H1 (cell line): Measurements from ENCODE around the gene FAIM2. TPM values are rescaled to one million over a fixed set of nuclear protein-coding genes. Genes with fewer than 3 reads are reported as not detected.

Experiments used
- CTCF ChIA-PET: fragments of 300-600 bp; sonication (Branson Sonifier 250); formaldehyde crosslinking; loops from one replicate; lab custom pipeline; 2021; ENCODE audit not compliant: partially characterized antibody; lab: Charles Lee
- POLR2A ChIA-PET: fragments of 300-600 bp; sonication (Branson Sonifier 250); formaldehyde crosslinking; loops from one replicate; lab custom pipeline; 2021; ENCODE audit warnings: inconsistent platforms; ENCODE audit not compliant: partially characterized antibody; lab: Charles Lee
- DNase-seq, 2 experiments: peaks; one replicate each; pipeline versions ENCODE4 v3.0.0 to v3.0.0-alpha.2; 2010 to 2022; ENCODE audit warnings: low spot score in 2 of 2, low read depth in 1 of 2, mixed read lengths in 1 of 2
- FAIRE-seq: peaks from 2 replicates; lab custom pipeline; 2011; peaks lifted over from hg19 to GRCh38; lab: Jason Lieb, UNC
- H2AFZ ChIP-seq: 2 replicates; pipeline ENCODE4 v1.8.1; 2012; ENCODE audit warnings: low read length, inconsistent platforms
- H2AK5ac ChIP-seq: 2 replicates; pipeline ENCODE4 v1.6.1; 2013; ENCODE audit warnings: low read depth, low read length
- H2BK120ac ChIP-seq: replicated peaks from 2 replicates; pipeline ENCODE3; 2013; ENCODE audit warnings: low read depth, low read length, inconsistent platforms
- H2BK12ac ChIP-seq: 2 replicates; pipeline ENCODE4 v1.6.1; 2013; ENCODE audit warnings: low read depth, low read length
- H2BK15ac ChIP-seq: 2 replicates; pipeline ENCODE4 v1.6.1; 2013; ENCODE audit warnings: low read length
- H2BK20ac ChIP-seq: 2 replicates; pipeline ENCODE4 v1.6.1; 2013; ENCODE audit warnings: low read length
- H2BK5ac ChIP-seq: 2 replicates; pipeline ENCODE4 v1.6.1; 2013; ENCODE audit warnings: low read depth, low read length
- H3K14ac ChIP-seq: 2 replicates; pipeline ENCODE4 v1.6.1; 2013; ENCODE audit warnings: inconsistent platforms; ENCODE audit not compliant: insufficient read length
- H3K18ac ChIP-seq: 2 replicates; pipeline ENCODE4 v1.6.1; 2013; ENCODE audit warnings: low read length; ENCODE audit errors: extremely low read depth
- H3K23ac ChIP-seq: 2 replicates; pipeline ENCODE4 v1.6.1; 2013; ENCODE audit warnings: inconsistent platforms; ENCODE audit not compliant: insufficient read length
- H3K23me2 ChIP-seq: 2 replicates; pipeline ENCODE4 v1.6.1; 2013; ENCODE audit warnings: low read depth, low read length
- H3K27ac ChIP-seq: 2 replicates; pipeline ENCODE4 v1.6.1; 2011; ENCODE audit warnings: low read depth, low read length, inconsistent platforms
- H3K27me3 ChIP-seq, 4 experiments: replicated peaks in 1 of 4; 1 replicate in 1 of 4; 2 replicates in 3 of 4; pipeline versions ENCODE4 v1.6.1 to v1.8.1; 2011 to 2013; ENCODE audit warnings: low read length in 3 of 4, mild to moderate bottlenecking in 3 of 4, inconsistent platforms in 2 of 4, mixed read lengths in 2 of 4, moderate library complexity in 1 of 4; ENCODE audit not compliant: control insufficient read depth in 3 of 4, insufficient read depth in 3 of 4; ENCODE audit errors: extremely low read depth in 1 of 4
- H3K36me3 ChIP-seq, 4 experiments: 2 replicates each; pipeline versions ENCODE4 v1.6.1 to v1.8.1; 2011 to 2013; ENCODE audit warnings: mild to moderate bottlenecking in 4 of 4, low read length in 3 of 4, moderate library complexity in 2 of 4, control low read depth in 1 of 4, inconsistent platforms in 1 of 4; ENCODE audit not compliant: insufficient read depth in 4 of 4, control insufficient read depth in 2 of 4
- H3K4ac ChIP-seq: replicated peaks from 2 replicates; pipeline ENCODE3; 2013; ENCODE audit warnings: low read length, low read depth, mixed read lengths, inconsistent platforms; ENCODE audit not compliant: insufficient read length
- H3K4me1 ChIP-seq, 4 experiments: replicated peaks in 1 of 4; 1 replicate in 1 of 4; 2 replicates in 3 of 4; pipeline versions ENCODE4 v1.6.1 to v1.8.1; 2011 to 2013; ENCODE audit warnings: low read length in 3 of 4, inconsistent platforms in 2 of 4, mixed read lengths in 1 of 4; ENCODE audit not compliant: insufficient read depth in 4 of 4, control insufficient read depth in 3 of 4
- H3K4me2 ChIP-seq, 2 experiments: 2 replicates each; pipeline versions ENCODE4 v1.6.1 to v1.8.1; 2011 to 2013; ENCODE audit warnings: low read depth in 2 of 2, low read length in 2 of 2, control low read depth in 1 of 2, inconsistent platforms in 1 of 2, mild to moderate bottlenecking in 1 of 2; ENCODE audit not compliant: insufficient read depth in 1 of 2
- H3K4me3 ChIP-seq, 4 experiments: fragments of 200-600, 300-600 bp in 1 of 4; sonication (generic), shearing (Covaris generic), sonication (Bioruptor Twin) in 1 of 4; 2 replicates each; pipeline versions ENCODE4 v1.5.1 to v1.8.1; 2011 to 2016; ENCODE audit warnings: low read length in 4 of 4, low read depth in 3 of 4, control low read depth in 2 of 4, inconsistent platforms in 2 of 4, mild to moderate bottlenecking in 2 of 4, mixed read lengths in 1 of 4, moderate library complexity in 1 of 4; ENCODE audit not compliant: insufficient read depth in 2 of 4; ENCODE audit errors: extremely low read depth in 1 of 4
- H3K56ac ChIP-seq: replicated peaks from 2 replicates; pipeline ENCODE3; 2013; ENCODE audit warnings: low read depth, mild to moderate bottlenecking, mixed read lengths, low read length, inconsistent platforms; ENCODE audit not compliant: insufficient read length
- H3K79me1 ChIP-seq: 2 replicates; pipeline ENCODE4 v1.6.1; 2013; ENCODE audit warnings: low read depth, low read length, control low read depth
- H3K79me2 ChIP-seq, 2 experiments: 2 replicates each; pipeline versions ENCODE4 v1.6.1 to v1.8.1; 2012 to 2013; ENCODE audit warnings: low read length in 2 of 2, mild to moderate bottlenecking in 2 of 2, inconsistent platforms in 1 of 2; ENCODE audit not compliant: insufficient read depth in 2 of 2, control insufficient read depth in 1 of 2
- H3K9ac ChIP-seq, 4 experiments: replicated peaks in 1 of 4; 1 replicate in 1 of 4; 2 replicates in 3 of 4; pipeline versions ENCODE4 v1.6.1 to v1.8.1; 2011 to 2013; ENCODE audit warnings: low read depth in 3 of 4, low read length in 3 of 4, control low read depth in 2 of 4, mild to moderate bottlenecking in 2 of 4, moderate library complexity in 2 of 4, inconsistent platforms in 1 of 4; ENCODE audit errors: extremely low read depth in 1 of 4
- H3K9me3 ChIP-seq, 2 experiments: 2 replicates each; pipeline versions ENCODE4 v1.6.1 to v1.8.1; 2012 to 2013; ENCODE audit warnings: mild to moderate bottlenecking in 2 of 2, moderate library complexity in 2 of 2, control low read depth in 1 of 2, inconsistent platforms in 1 of 2, low read depth in 1 of 2, low read length in 1 of 2, mixed read lengths in 1 of 2; ENCODE audit not compliant: insufficient read depth in 2 of 2
- H4K20me1 ChIP-seq, 2 experiments: replicated peaks in 1 of 2; 2 replicates each; pipeline versions ENCODE3 to v1.8.1; 2011 to 2013; ENCODE audit warnings: inconsistent platforms in 2 of 2, low read length in 2 of 2, mild to moderate bottlenecking in 1 of 2; ENCODE audit not compliant: insufficient read depth in 2 of 2, control insufficient read depth in 1 of 2
- H4K5ac ChIP-seq: 2 replicates; pipeline ENCODE4 v1.6.1; 2013; ENCODE audit warnings: low read length, low read depth, mixed read lengths, inconsistent platforms; ENCODE audit not compliant: insufficient read length
- H4K8ac ChIP-seq: 2 replicates; pipeline ENCODE4 v1.8.0; 2013; ENCODE audit warnings: mild to moderate bottlenecking, moderate library complexity, low read length, inconsistent platforms; ENCODE audit not compliant: insufficient read depth; ENCODE audit errors: extremely low read depth
- H4K91ac ChIP-seq: replicated peaks from 2 replicates; pipeline ENCODE3; 2013; ENCODE audit warnings: low read length, mixed read lengths, inconsistent platforms; ENCODE audit not compliant: insufficient read length
- BCL11A ChIP-seq, 2 experiments: IDR thresholded peaks; one replicate each; pipeline ENCODE4 v1.6.1; 2011; ENCODE audit warnings: low read depth in 2 of 2, low read length in 2 of 2, mild to moderate bottlenecking in 2 of 2
- CHD1 ChIP-seq: IDR thresholded peaks from 2 replicates; pipeline ENCODE4 v1.6.1; 2012; ENCODE audit warnings: low read depth, low read length, improper control_type of control experiment
- CREB1 ChIP-seq: IDR thresholded peaks from 2 replicates; pipeline ENCODE4 v1.6.1; 2012; ENCODE audit warnings: inconsistent platforms
- EGR1 ChIP-seq: IDR thresholded peaks from 2 replicates; pipeline ENCODE4 v1.6.1; 2011; ENCODE audit warnings: low read depth, low read length, borderline replicate concordance
- HDAC6 ChIP-seq: IDR thresholded peaks from one replicate; pipeline ENCODE4 v1.7.1; 2012; ENCODE audit warnings: low read depth, mild to moderate bottlenecking, inconsistent platforms, low read length, moderate library complexity
- KDM4A ChIP-seq: IDR thresholded peaks from one replicate; pipeline ENCODE4 v1.7.1; 2012; ENCODE audit warnings: low read depth, mild to moderate bottlenecking, moderate library complexity, low read length, inconsistent platforms; ENCODE audit not compliant: severe bottlenecking
- RAD21 ChIP-seq, 2 experiments: IDR thresholded peaks in 1 of 2; conservative IDR thresholded peaks in 1 of 2; 2 replicates each; pipeline ENCODE4 v1.6.1; 2011; ENCODE audit warnings: low read depth in 2 of 2, low read length in 2 of 2, improper control_type of control experiment in 1 of 2, inconsistent platforms in 1 of 2, mild to moderate bottlenecking in 1 of 2, moderate library complexity in 1 of 2
- RFX5 ChIP-seq: IDR thresholded peaks from 2 replicates; pipeline ENCODE4 v1.6.1; 2011; ENCODE audit warnings: low read depth, low read length, improper control_type of control experiment, borderline replicate concordance
- RNF2 ChIP-seq: fragments of 200-900, 300-1000 bp; sonication (generic); IDR thresholded peaks from 2 replicates; pipeline ENCODE4 v1.7.1; 2016; ENCODE audit warnings: borderline replicate concordance, low read depth, mild to moderate bottlenecking, antibody characterized with exemption, low read length; ENCODE audit not compliant: poor library complexity, severe bottlenecking; ENCODE audit errors: missing control alignments
- TBP ChIP-seq: IDR thresholded peaks from 2 replicates; pipeline ENCODE4 v1.6.1; 2011; ENCODE audit warnings: low read depth, low read length, improper control_type of control experiment
- TEAD4 ChIP-seq: IDR thresholded peaks from 2 replicates; pipeline ENCODE4 v1.6.1; 2012; ENCODE audit warnings: low read depth, low read length, inconsistent platforms, mixed read lengths
- ZNF274 ChIP-seq: IDR thresholded peaks from 2 replicates; pipeline ENCODE4 v1.7.0; 2012; ENCODE audit warnings: low read length, borderline replicate concordance; ENCODE audit errors: extremely low read depth
- WGBS, 2 experiments: shearing (Covaris generic) in 1 of 2; methylation state at CpG; one replicate each; pipeline versions ENCODE4 v1.1.6 to v1.1.7; 2013 to 2015; ENCODE audit warnings: low lambda C conversion rate in 2 of 2, mixed read lengths in 2 of 2, inconsistent platforms in 1 of 2, low coverage in 1 of 2, missing lambda C conversion rate in 1 of 2; ENCODE audit not compliant: insufficient replicate concordance in 2 of 2, insufficient coverage in 1 of 2, insufficient read length in 1 of 2; ENCODE audit errors: extremely low coverage in 1 of 2, missing lambda C conversion rate in 1 of 2; 5-methylcytosine and 5-hydroxymethylcytosine counted together
- polyA plus RNA-seq, 7 experiments: library from polyadenylated mRNA; depleted of rRNA in 3 of 7; stranded (reverse) in 5 of 7; unstranded in 2 of 7; fragments of >200 nt in 5 of 7; fragments of 200-250 nt in 2 of 7; gene quantifications; 1 replicate in 5 of 7; 2 replicates in 1 of 7; 4 replicates in 1 of 7; pipeline versions ENCODE4 v1.2.1 to v1.2.3, GENCODE V29; 2011 to 2013; ENCODE audit warnings: missing spikeins in 2 of 7, mixed read lengths in 2 of 7
- total RNA-seq: library from RNA; stranded (reverse); fragmentation: NEBNext Ultra II Directional; extraction: Animal tissue kit (Norgen Biotek cat#: 25700); gene quantifications from 2 replicates; pipeline ENCODE4 v1.2.1, GENCODE V29; 2021
- TF ChIP-seq, protein P1 (sequence below): IDR thresholded peaks from 2 replicates; pipeline ENCODE4 v1.6.1; 2011; ENCODE audit warnings: low read length, improper control_type of control experiment

FAIM2 gene
- total and polyA plus RNA-seq, 2 of the 8 experiments (the other 6 are each of a cell fraction or from before 2014, with no cell fraction given): 0.89 to 1.3 TPM

DNA sequence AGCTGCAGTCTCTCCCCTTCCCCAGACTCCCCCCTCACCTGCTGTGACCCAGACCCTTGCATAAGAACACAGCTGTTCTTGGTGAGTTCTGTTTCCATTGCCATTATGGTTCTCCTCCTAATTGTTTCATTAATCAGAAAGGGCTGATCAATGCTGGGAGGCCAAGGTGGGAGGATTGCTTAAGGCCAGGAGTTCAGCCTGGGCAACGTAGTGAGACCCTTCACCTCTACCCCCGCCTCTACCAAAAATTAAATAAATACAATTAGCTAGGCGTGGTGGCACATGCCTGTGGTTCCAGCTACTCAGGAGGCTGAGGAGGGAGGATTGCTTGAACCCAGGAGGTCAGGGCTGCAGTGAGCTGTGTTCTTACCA is 17.2 kb upstream of the FAIM2 start:
- Histone ChIP-seq H2BK15ac (no peak overlapping the region), H2BK20ac (no peak overlapping the region), H4K20me1 (peaks cover 0 to 2% of the 10 kb centered on the region in 2 experiments), H3K9ac (no peak overlapping the region), H3K23ac (no peak overlapping the region), H3K56ac (no peak overlapping the region), H4K91ac (no peak overlapping the region), H3K27me3 (no peaks in the 10 kb centered on the region), H3K4me1 (no peaks in the 10 kb centered on the region; a peak in 1 of 7 replicates), H2BK120ac (no peak overlapping the region), H2BK5ac (no peak overlapping the region), H3K36me3 (no peaks in the 10 kb centered on the region), H3K23me2 (0 out of 2 replicates have a peak, but pooled peaks cover 2% of the 10 kb centered on the region), H4K5ac (no peak overlapping the region), H3K79me2 (no peaks in the 10 kb centered on the region), H3K4me3 (no peak overlapping the region), H3K79me1 (0 out of 2 replicates have a peak, but pooled peaks cover 2% of the 10 kb centered on the region), H3K9me3 (no peaks in the 10 kb centered on the region), H3K18ac (no peak overlapping the region), H2BK12ac (no peak overlapping the region), H4K8ac (no peak overlapping the region), H3K4ac (no peak overlapping the region), H3K27ac (no peak overlapping the region), H3K14ac (no peak overlapping the region), H2AFZ (no peak overlapping the region), H2AK5ac (no peak overlapping the region), H3K4me2 (no peak overlapping the region)
- ChIA-PET CTCF (interaction anchor here (0.5 to 1.2 kb wide), 3 partner anchors 18 to 46 kb away, joined by 3 read pairs; no protein-coding TSS in a partner anchor), POLR2A (interaction anchor here (2.0 kb wide), 1 partner anchor 25 kb away, joined by 4 read pairs; no protein-coding TSS in a partner anchor)
- FAIRE-seq (no peak), DNase-seq (no peak)
- WGBS, 2 experiments: 80% methylated on average over 3 of the region's 3 CpGs; no CpG with 5 or more reads in 1 of the 2 experiments
- TF ChIP-seq HDAC6 (no peak), BCL11A (IDR thresholded peaks at IDR 0.05; ENCODE audit: low read depth in 2 of 2, low read length in 2 of 2) (no peak), KDM4A (no peak), TEAD4 (no peak), RFX5 (no peak), ZNF274 (no peak), EGR1 (no peak), RAD21 (IDR thresholded peaks at IDR 0.05 in 1 of 2, conservative IDR thresholded peaks at IDR 0.05 in 1 of 2; ENCODE audit: low read depth in 2 of 2, low read length in 2 of 2) (no peak), TBP (no peak), RNF2 (no peak), CHD1 (no peak), CREB1 (no peak)
- TF ChIP-seq, protein P1, sequence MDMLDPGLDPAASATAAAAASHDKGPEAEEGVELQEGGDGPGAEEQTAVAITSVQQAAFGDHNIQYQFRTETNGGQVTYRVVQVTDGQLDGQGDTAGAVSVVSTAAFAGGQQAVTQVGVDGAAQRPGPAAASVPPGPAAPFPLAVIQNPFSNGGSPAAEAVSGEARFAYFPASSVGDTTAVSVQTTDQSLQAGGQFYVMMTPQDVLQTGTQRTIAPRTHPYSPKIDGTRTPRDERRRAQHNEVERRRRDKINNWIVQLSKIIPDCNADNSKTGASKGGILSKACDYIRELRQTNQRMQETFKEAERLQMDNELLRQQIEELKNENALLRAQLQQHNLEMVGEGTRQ: no peak
